BLaER1 treated with 17β-estradiol and CSF1 and Interleukin-3, amounts not matched to agents 10 nM and 100 nM (cell line): ENCODE measurements around the gene UIMC1.
A peak's percentile ranks its signal among the peaks of the same experiment; 100 is the strongest.

Source experiments
- H3K27ac ChIP-seq, 11 experiments: shearing (Covaris generic); formaldehyde crosslinking; 2 replicates each; pipeline ENCODE4 v1.8.1; 2022
- H3K27me3 ChIP-seq, 11 experiments: shearing (Covaris generic); formaldehyde crosslinking; 2 replicates each; pipeline ENCODE4 v1.8.1; 2022
- H3K36me3 ChIP-seq, 11 experiments: shearing (Covaris generic); formaldehyde crosslinking; 2 replicates each; pipeline ENCODE4 v1.8.1; 2022
- H3K4me1 ChIP-seq, 10 experiments: shearing (Covaris generic); formaldehyde crosslinking; 2 replicates each; pipeline ENCODE4 v1.8.1; 2022
- H3K4me2 ChIP-seq, 11 experiments: shearing (Covaris generic); formaldehyde crosslinking; 2 replicates each; pipeline ENCODE4 v1.8.1; 2022
- H3K4me3 ChIP-seq, 10 experiments: shearing (Covaris generic); formaldehyde crosslinking; 2 replicates each; pipeline ENCODE4 v1.8.1; 2022
- H3K9ac ChIP-seq, 11 experiments: shearing (Covaris generic); formaldehyde crosslinking; 2 replicates each; pipeline ENCODE4 v1.8.1; 2022
- H3K9me3 ChIP-seq, 11 experiments: shearing (Covaris generic); formaldehyde crosslinking; replicated peaks in 1 of 11; 2 replicates each; pipeline ENCODE4 v1.8.1; 2022
- H4K20me1 ChIP-seq, 11 experiments: shearing (Covaris generic); formaldehyde crosslinking; 2 replicates each; pipeline ENCODE4 v1.8.1; 2022
- Cebpa-rat ChIP-seq, 11 experiments: shearing (Covaris generic); IDR thresholded peaks; 2 replicates each; pipeline ENCODE4 v1.8.1; 2022

The UIMC1 gene

GRCh38 chr5:177036921-177037320 is 30.3 kb upstream of the UIMC1 start:
- Histone ChIP-seq H3K9me3 (peaks cover 0 to 12% (median 5%) of the 10 kb centered on the region in 11 experiments; a peak in 9 of 22 replicates), H3K4me1 (peaks cover 0 to 40% (median 30%) of the 10 kb centered on the region in 10 experiments; a peak in 17 of 20 replicates), H3K9ac (0 out of 22 replicates have a peak overlapping the region, but pooled peaks of 1 of the 11 experiments have one; percentile 12), H3K4me2 (peak overlapping the region in 5 of 11 experiments; percentile 31 to 73 (median 55); a peak in 1 of 22 replicates), H3K36me3 (peaks cover 14 to 86% (median 63%) of the 10 kb centered on the region in 11 experiments), H3K4me3 (no peak overlapping the region), H4K20me1 (peaks cover 11 to 88% (median 30%) of the 10 kb centered on the region in 11 experiments; a peak in 15 of 22 replicates), H3K27me3 (no peaks in the 10 kb centered on the region), H3K27ac (no peak overlapping the region)
- TF ChIP-seq Cebpa-rat (IDR thresholded peaks at IDR 0.05), result no peak

- TF ChIP-seq Cebpa-rat (IDR thresholded peaks at IDR 0.05), result no peak
- Histone ChIP-seq H3K4me1 (peaks cover 0 to 40% (median 30%) of the 10 kb centered on the region in 10 experiments; a peak in 17 of 20 replicates), H3K4me2 (peak overlapping the region in 9 of 11 experiments; percentile 11 to 73 (median 47); a peak in 16 of 22 replicates), H3K36me3 (peaks cover 9 to 86% (median 63%) of the 10 kb centered on the region in 11 experiments), H3K9ac (0 out of 22 replicates have a peak overlapping the region, but pooled peaks of 1 of the 11 experiments have one; percentile 12), H3K9me3 (peaks cover 0 to 17% (median 8%) of the 10 kb centered on the region in 11 experiments; a peak in 17 of 22 replicates), H3K4me3 (no peak overlapping the region), H3K27me3 (no peaks in the 10 kb centered on the region), H4K20me1 (peaks cover 11 to 85% (median 30%) of the 10 kb centered on the region in 11 experiments; a peak in 15 of 22 replicates), H3K27ac (no peak overlapping the region)
These were observed 29.9 kb upstream of the UIMC1 start for GRCh38 chr5:177036443-177036842.

- Histone ChIP-seq H3K4me3 (no peak overlapping the region), H3K27ac (no peak overlapping the region), H3K9ac (no peak overlapping the region), H3K27me3 (no peaks in the 10 kb centered on the region), H4K20me1 (peaks cover 11 to 81% (median 30%) of the 10 kb centered on the region in 11 experiments; a peak in 15 of 22 replicates), H3K36me3 (peaks cover 4 to 86% (median 63%) of the 10 kb centered on the region in 11 experiments), H3K4me2 (peak overlapping the region in 9 of 11 experiments; percentile 11 to 73 (median 47); a peak in 17 of 22 replicates), H3K4me1 (peaks cover 0 to 40% (median 30%) of the 10 kb centered on the region in 10 experiments; a peak in 17 of 20 replicates), H3K9me3 (peaks cover 3 to 22% (median 12%) of the 10 kb centered on the region in 11 experiments; a peak in 21 of 22 replicates)
- no peak for TF ChIP-seq Cebpa-rat (IDR thresholded peaks at IDR 0.05)
These were observed 29.4 kb upstream of the UIMC1 start for GRCh38 chr5:177035976-177036375.

- peaks cover 0 to 39% (median 0%) of the 10 kb centered on the region in 11 experiments; a peak in 6 of 22 replicates for H4K20me1 ChIP-seq
- H3K4me2 ChIP-seq, result no peak overlapping the region
- H3K9ac ChIP-seq, result no peak overlapping the region
- H3K4me3 ChIP-seq, result no peak overlapping the region
- no peaks in the 10 kb centered on the region for H3K27me3 ChIP-seq
- peaks cover 12 to 96% (median 77%) of the 10 kb centered on the region in 11 experiments for H3K36me3 ChIP-seq
- no peak overlapping the region for H3K27ac ChIP-seq
- H3K9me3 ChIP-seq, result peaks cover 11 to 39% (median 31%) of the 10 kb centered on the region in 11 experiments; a peak in 21 of 22 replicates
- no peak for TF ChIP-seq Cebpa-rat (IDR thresholded peaks at IDR 0.05)
- H3K4me1 ChIP-seq, result peaks cover 0 to 11% (median 4%) of the 10 kb centered on the region in 10 experiments; a peak in 8 of 20 replicates
These were observed 22.9 kb upstream of the UIMC1 start for GRCh38 chr5:177029498-177029897.

- no peak overlapping the region for H3K4me2 ChIP-seq
- no peak overlapping the region for H3K27ac ChIP-seq
- no peak overlapping the region for H3K4me3 ChIP-seq
- H3K4me1 ChIP-seq, result peaks cover 6 to 22% (median 15%) of the 10 kb centered on the region in 10 experiments; a peak in 19 of 20 replicates
- peaks cover 0 to 34% (median 0%) of the 10 kb centered on the region in 11 experiments; a peak in 3 of 22 replicates for H4K20me1 ChIP-seq
- no peaks in the 10 kb centered on the region for H3K27me3 ChIP-seq
- TF ChIP-seq Cebpa-rat (IDR thresholded peaks at IDR 0.05), result no peak
- H3K9me3 ChIP-seq, result peaks cover 11 to 35% (median 31%) of the 10 kb centered on the region in 11 experiments; a peak in 21 of 22 replicates
- H3K9ac ChIP-seq, result no peak overlapping the region
- peaks cover 12 to 82% (median 61%) of the 10 kb centered on the region in 11 experiments for H3K36me3 ChIP-seq
These were observed 21.1 kb upstream of the UIMC1 start for GRCh38 chr5:177027665-177028064.

GRCh38 chr5:177025101-177025601 is 18.6 kb upstream of the UIMC1 start:
- H3K36me3 ChIP-seq, result peaks cover 12 to 57% (median 38%) of the 10 kb centered on the region in 11 experiments
- peaks cover under 1 to 12% (median 10%) of the 10 kb centered on the region in 11 experiments; a peak in 13 of 22 replicates for H3K9me3 ChIP-seq
- TF ChIP-seq Cebpa-rat (IDR thresholded peaks at IDR 0.05), result no peak
- no peak overlapping the region for H3K9ac ChIP-seq
- H3K27ac ChIP-seq, result no peak overlapping the region
- no peak overlapping the region for H3K4me3 ChIP-seq
- H3K27me3 ChIP-seq, result no peaks in the 10 kb centered on the region
- peak overlapping the region in 7 of 11 experiments; percentile 3 to 32 (median 10); a peak in 5 of 22 replicates for H3K4me2 ChIP-seq
- peaks cover 0 to 26% (median 0%) of the 10 kb centered on the region in 11 experiments; a peak in 3 of 22 replicates for H4K20me1 ChIP-seq
- peaks cover 14 to 30% (median 26%) of the 10 kb centered on the region in 10 experiments for H3K4me1 ChIP-seq

- H3K4me2 ChIP-seq, result peak overlapping the region in 9 of 11 experiments; percentile 3 to 32 (median 17); a peak in 10 of 22 replicates
- H3K4me1 ChIP-seq, result peaks cover 14 to 30% (median 26%) of the 10 kb centered on the region in 10 experiments
- no peaks in the 10 kb centered on the region for H3K27me3 ChIP-seq
- H3K36me3 ChIP-seq, result peaks cover 10 to 51% (median 34%) of the 10 kb centered on the region in 11 experiments
- H3K9ac ChIP-seq, result no peak overlapping the region
- peaks cover 0 to 8% (median 7%) of the 10 kb centered on the region in 11 experiments; a peak in 11 of 22 replicates for H3K9me3 ChIP-seq
- H4K20me1 ChIP-seq, result peaks cover 0 to 26% (median 0%) of the 10 kb centered on the region in 11 experiments; a peak in 3 of 22 replicates
- no peak for TF ChIP-seq Cebpa-rat (IDR thresholded peaks at IDR 0.05)
- no peak overlapping the region for H3K4me3 ChIP-seq
- no peak overlapping the region for H3K27ac ChIP-seq
These were observed 18.0 kb upstream of the UIMC1 start for GRCh38 chr5:177024559-177024958.

GRCh38 chr5:177023303-177023664 is 16.7 kb upstream of the UIMC1 start:
- Histone ChIP-seq H3K9ac (peak overlapping the region; percentile 89 to 98 (median 95)), H3K36me3 (peaks cover 6 to 41% (median 26%) of the 10 kb centered on the region in 11 experiments; a peak in 18 of 22 replicates), H3K4me2 (peak overlapping the region; percentile 81 to 97 (median 92)), H3K27me3 (no peaks in the 10 kb centered on the region), H3K4me3 (peak overlapping the region; percentile 88 to 100 (median 94)), H4K20me1 (peaks cover 0 to 23% (median 0%) of the 10 kb centered on the region in 11 experiments; a peak in 3 of 22 replicates), H3K9me3 (no peaks in the 10 kb centered on the region), H3K4me1 (peaks cover 14 to 30% (median 26%) of the 10 kb centered on the region in 10 experiments), H3K27ac (peak overlapping the region in 10 of 11 experiments; percentile 82 to 95 (median 90); a peak in 20 of 22 replicates)
- no peak for TF ChIP-seq Cebpa-rat (IDR thresholded peaks at IDR 0.05)
